HG03439 (cell line): ENCODE data around the gene EID2B.

Experiments
- ATAC-seq: cut with Tn5 transposase; IDR thresholded peaks from one replicate; pipeline ENCODE4 v1.9.1; 2021; ENCODE audit warnings: mild to moderate bottlenecking, moderate library complexity; ENCODE audit not compliant: unreplicated experiment

Gene EID2B

GRCh38 chr19:39499932-39500331, 32.7 kb downstream of the EID2B start:
- no peak for ATAC-seq

- no peak for ATAC-seq
Measured at GRCh38 chr19:39498798-39499642, 33.6 kb downstream of the EID2B start, which contains the start of gene DLL3. DLL3 (plus strand) TSS chr19:39498947; CDS start chr19:39498975, 28 bp downstream.

GRCh38 chr19:39497996-39498797, 34.5 kb downstream of the EID2B start:
- no peak for ATAC-seq

- ATAC-seq = no peak
Measured at GRCh38 chr19:39497701-39497995, 35.0 kb downstream of the EID2B start.

- no peak for ATAC-seq
Measured at GRCh38 chr19:39496063-39496462, 36.6 kb downstream of the EID2B start.

- no peak for ATAC-seq
Measured at GRCh38 chr19:39494661-39495060, 38.0 kb downstream of the EID2B start.

- ATAC-seq = no peak
Measured at GRCh38 chr19:39492788-39493187, 39.9 kb downstream of the EID2B start.

- ATAC-seq = no peak
Measured at GRCh38 chr19:39492225-39492624, 40.4 kb downstream of the EID2B start.

GRCh38 chr19:39489756-39490155, 42.9 kb downstream of the EID2B start:
- no peak for ATAC-seq

- ATAC-seq = no peak
Measured at GRCh38 chr19:39483141-39483540, 49.5 kb downstream of the EID2B start.

- ATAC-seq = no peak
Measured at GRCh38 chr19:39481676-39482075, 51.0 kb downstream of the EID2B start.

GRCh38 chr19:39481229-39481545, 51.5 kb downstream of the EID2B start:
- no peak for ATAC-seq
